Nephron (organoid): ENCODE results near the gene ZDHHC6.

ENCODE experiments used
- H3K27ac Mint-ChIP-seq, 3 experiments: 2 replicates each; pipeline ENCODE4 v1.8.0; 2020; ENCODE audit warnings: mixed read lengths in 3 of 3, mild to moderate bottlenecking in 2 of 3, moderate library complexity in 1 of 3
- H3K27me3 Mint-ChIP-seq: 2 replicates; pipeline ENCODE4 v1.8.0; 2021; ENCODE audit warnings: low read depth, mild to moderate bottlenecking, moderate library complexity, mixed read lengths
- H3K36me3 Mint-ChIP-seq: 2 replicates; pipeline ENCODE4 v1.8.0; 2020; ENCODE audit warnings: low read depth, mixed read lengths
- H3K4me1 Mint-ChIP-seq: 2 replicates; pipeline ENCODE4 v1.8.0; 2020; ENCODE audit warnings: mixed read lengths
- H3K4me3 Mint-ChIP-seq, 3 experiments: 2 replicates each; pipeline ENCODE4 v1.8.0; 2020; ENCODE audit warnings: mild to moderate bottlenecking in 3 of 3, mixed read lengths in 3 of 3, moderate library complexity in 2 of 3
- H3K9me3 Mint-ChIP-seq: 2 replicates; pipeline ENCODE4 v1.8.0; 2020; ENCODE audit warnings: mixed read lengths
- TF ChIP-seq, protein P1 (sequence below), 3 experiments: fragments of 200-600 bp; sonication (generic); IDR thresholded peaks; one replicate each; pipeline ENCODE4 v1.5.0; 2021; ENCODE audit warnings: antibody characterized with exemption in 3 of 3; ENCODE audit not compliant: unreplicated experiment in 3 of 3

Gene ZDHHC6

DNA sequence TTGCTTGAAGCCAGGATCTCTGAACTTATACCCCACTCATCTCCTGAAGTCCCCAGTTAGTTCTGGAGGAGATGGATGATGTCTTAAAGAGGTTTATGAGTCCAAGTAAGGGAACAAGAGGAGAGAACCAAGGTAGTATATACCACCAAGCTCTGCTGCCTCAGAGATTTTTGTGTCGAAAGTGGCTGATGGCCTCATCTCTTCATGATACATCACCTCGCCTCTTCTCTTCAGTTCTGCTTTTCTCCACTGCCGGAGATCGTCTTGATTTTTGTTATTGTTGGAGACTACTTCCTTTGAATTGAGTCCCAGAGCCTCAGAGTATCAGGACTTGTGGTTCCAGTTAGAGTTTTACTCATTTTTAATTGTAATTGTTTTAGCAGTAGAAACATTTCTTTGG, 2.2 kb upstream of the ZDHHC6 start:
- H3K4me1 Mint-ChIP-seq: peaks cover 13% of the 10 kb centered on the region
- peaks cover 24% of the 10 kb centered on the region for H3K36me3 Mint-ChIP-seq
- H3K4me3 Mint-ChIP-seq: peak overlapping the region; percentile 91 to 93 (median 93)
- peak overlapping the region; percentile 35 to 91 (median 46) for H3K27ac Mint-ChIP-seq
- TF ChIP-seq, protein P1, sequence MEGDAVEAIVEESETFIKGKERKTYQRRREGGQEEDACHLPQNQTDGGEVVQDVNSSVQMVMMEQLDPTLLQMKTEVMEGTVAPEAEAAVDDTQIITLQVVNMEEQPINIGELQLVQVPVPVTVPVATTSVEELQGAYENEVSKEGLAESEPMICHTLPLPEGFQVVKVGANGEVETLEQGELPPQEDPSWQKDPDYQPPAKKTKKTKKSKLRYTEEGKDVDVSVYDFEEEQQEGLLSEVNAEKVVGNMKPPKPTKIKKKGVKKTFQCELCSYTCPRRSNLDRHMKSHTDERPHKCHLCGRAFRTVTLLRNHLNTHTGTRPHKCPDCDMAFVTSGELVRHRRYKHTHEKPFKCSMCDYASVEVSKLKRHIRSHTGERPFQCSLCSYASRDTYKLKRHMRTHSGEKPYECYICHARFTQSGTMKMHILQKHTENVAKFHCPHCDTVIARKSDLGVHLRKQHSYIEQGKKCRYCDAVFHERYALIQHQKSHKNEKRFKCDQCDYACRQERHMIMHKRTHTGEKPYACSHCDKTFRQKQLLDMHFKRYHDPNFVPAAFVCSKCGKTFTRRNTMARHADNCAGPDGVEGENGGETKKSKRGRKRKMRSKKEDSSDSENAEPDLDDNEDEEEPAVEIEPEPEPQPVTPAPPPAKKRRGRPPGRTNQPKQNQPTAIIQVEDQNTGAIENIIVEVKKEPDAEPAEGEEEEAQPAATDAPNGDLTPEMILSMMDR (IDR thresholded peaks at IDR 0.05; ENCODE audit: unreplicated experiment in 3 of 3): no peak
- peaks cover 2% of the 10 kb centered on the region for H3K9me3 Mint-ChIP-seq
- no peaks in the 10 kb centered on the region for H3K27me3 Mint-ChIP-seq

DNA sequence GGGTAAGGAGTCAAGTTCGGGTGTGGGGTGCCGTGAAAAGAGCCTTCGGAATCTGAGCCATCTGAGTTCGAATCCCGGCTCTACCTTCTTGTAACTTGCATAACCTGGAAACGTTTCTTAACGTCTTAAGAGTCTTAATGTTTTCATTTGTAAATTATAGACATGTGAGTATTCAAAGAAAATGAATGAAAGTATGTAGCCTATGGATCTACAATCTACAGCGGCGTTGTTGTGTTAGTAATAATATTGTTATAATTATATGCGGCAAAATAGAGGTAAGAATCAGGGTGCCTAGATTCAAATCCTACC, 860 bp upstream of the ZDHHC6 start:
- Mint-ChIP-seq H3K27me3 (no peaks in the 10 kb centered on the region), H3K27ac (peak overlapping the region; percentile 74 to 91 (median 91)), H3K4me3 (peak overlapping the region; percentile 91 to 93 (median 93)), H3K4me1 (peaks cover 13% of the 10 kb centered on the region), H3K9me3 (no peaks in the 10 kb centered on the region), H3K36me3 (peaks cover 17% of the 10 kb centered on the region)
- TF ChIP-seq, protein P1 (IDR thresholded peaks at IDR 0.05; ENCODE audit: unreplicated experiment in 3 of 3): no peak

DNA sequence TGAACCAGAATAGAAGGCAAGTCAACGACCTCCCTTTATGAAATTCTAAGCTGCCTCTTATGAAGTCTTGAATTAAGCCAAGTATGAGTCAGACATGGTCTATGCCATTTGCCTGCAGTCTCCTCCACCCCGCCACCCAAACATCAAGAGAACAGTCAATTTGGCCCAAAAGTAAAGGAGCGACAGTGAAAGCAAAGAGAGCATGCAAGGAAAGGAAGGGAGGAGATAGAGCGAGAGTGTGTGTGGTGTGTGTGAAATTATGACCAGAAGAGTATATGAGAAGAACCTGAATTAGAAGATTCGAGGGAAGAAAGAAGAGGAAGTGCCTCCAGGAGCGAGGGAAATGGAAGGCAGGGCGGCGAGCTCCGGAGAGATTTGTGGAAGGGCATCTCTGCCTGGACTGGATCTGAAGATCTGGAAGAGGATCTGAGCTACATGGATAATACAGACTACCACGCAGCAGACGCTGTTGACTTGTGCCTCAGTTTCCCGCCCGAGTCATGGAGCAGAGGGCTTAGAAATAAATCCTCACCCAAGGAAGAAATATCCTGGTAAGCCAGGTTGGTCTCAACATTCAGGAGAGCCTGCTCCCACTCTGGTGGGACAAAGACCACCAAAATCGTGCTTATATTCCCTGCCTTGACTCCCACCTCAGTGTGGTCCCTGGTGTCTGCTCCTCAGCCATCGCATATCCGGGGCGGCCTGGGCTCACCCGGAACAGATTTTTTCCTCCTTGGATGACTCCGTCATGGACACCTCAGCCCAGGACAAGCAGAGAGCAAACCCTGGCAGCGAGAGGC, 459 bp downstream of the ZDHHC6 start:
- Mint-ChIP-seq H3K27me3 (no peaks in the 10 kb centered on the region), H3K36me3 (peaks cover 24% of the 10 kb centered on the region)

DNA sequence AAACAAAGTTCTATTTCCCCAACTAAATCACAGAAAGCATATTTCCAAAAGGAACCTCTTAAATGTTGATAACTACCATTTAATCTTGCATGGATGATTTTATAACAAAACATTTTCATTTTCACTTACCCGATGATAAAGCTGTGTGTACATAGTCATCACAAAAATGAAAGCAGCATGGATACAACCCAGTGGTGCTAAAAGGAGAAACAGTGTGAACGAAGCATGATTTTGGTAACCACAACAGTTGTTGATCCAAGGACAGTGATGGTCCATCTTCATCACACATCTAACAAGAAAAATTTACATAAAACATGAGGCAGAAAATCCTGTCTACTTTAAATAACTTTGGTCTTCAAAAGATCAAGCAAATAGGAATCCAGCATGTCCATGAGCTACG, 4.7 kb downstream of the ZDHHC6 start:
- no peaks in the 10 kb centered on the region for H3K27me3 Mint-ChIP-seq
- TF ChIP-seq, protein P1 (IDR thresholded peaks at IDR 0.05; ENCODE audit: unreplicated experiment in 3 of 3): no peak
- no peaks in the 10 kb centered on the region for H3K9me3 Mint-ChIP-seq
- peaks cover 32% of the 10 kb centered on the region for H3K36me3 Mint-ChIP-seq
- H3K4me1 Mint-ChIP-seq: peaks cover 4% of the 10 kb centered on the region
- H3K27ac Mint-ChIP-seq: no peak overlapping the region
- no peak overlapping the region for H3K4me3 Mint-ChIP-seq

More for the DNA sequence above, 459 bp downstream of the ZDHHC6 start:
- H3K4me1 Mint-ChIP-seq: peaks cover 13% of the 10 kb centered on the region
- TF ChIP-seq, protein P1 (IDR thresholded peaks at IDR 0.05; ENCODE audit: unreplicated experiment in 3 of 3): peak in 1 of 3 experiments; percentile 6
- peak overlapping the region; percentile 74 to 91 (median 91) for H3K27ac Mint-ChIP-seq
- H3K4me3 Mint-ChIP-seq: peak overlapping the region; percentile 91 to 93 (median 93)
- no peaks in the 10 kb centered on the region for H3K9me3 Mint-ChIP-seq

DNA sequence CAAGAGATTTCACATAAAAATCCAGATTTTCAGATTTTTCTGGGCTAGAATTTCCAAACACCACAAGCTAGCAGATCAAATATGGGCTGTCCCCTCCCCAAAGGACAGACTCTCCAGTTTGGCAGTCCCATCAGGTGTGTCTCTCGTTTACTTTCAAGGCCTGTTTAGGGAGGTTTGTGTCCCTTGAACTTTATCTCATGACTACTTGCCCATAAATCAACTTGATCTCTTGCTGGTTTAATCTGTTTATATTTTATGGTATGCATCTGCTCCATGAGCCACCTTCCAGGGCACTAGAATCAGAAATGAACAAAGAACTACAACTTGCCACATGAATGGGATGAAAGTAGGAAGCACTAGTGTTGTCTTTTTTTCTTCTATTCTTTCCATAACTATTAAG, 5.2 kb downstream of the ZDHHC6 start:
- no peaks in the 10 kb centered on the region for H3K27me3 Mint-ChIP-seq
- peaks cover 4% of the 10 kb centered on the region for H3K4me1 Mint-ChIP-seq
- TF ChIP-seq, protein P1 (IDR thresholded peaks at IDR 0.05; ENCODE audit: unreplicated experiment in 3 of 3): no peak
- no peak overlapping the region for H3K27ac Mint-ChIP-seq
- H3K4me3 Mint-ChIP-seq: no peak overlapping the region
- peaks cover 32% of the 10 kb centered on the region for H3K36me3 Mint-ChIP-seq
- H3K9me3 Mint-ChIP-seq: no peaks in the 10 kb centered on the region

DNA sequence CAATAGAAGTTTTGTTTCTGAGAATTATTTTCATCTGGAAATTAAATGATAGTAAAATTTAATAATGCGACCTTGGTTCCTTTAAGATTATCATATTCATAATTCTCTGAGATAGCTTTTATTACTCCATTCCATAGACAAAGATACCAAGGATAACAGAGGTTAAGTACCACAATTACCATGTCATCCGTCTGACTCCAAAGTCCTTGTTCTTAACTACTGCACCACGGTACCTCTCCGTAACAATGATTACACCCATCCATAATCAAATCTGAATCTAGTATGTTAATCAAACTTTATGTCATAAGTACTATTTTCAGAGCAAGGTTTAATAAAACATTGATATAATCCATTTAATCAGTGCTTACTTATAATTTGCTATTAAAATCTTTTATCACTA, 8.4 kb downstream of the ZDHHC6 start:
- no peaks in the 10 kb centered on the region for H3K27me3 Mint-ChIP-seq
- TF ChIP-seq, protein P1 (IDR thresholded peaks at IDR 0.05; ENCODE audit: unreplicated experiment in 3 of 3): no peak
- no peak overlapping the region for H3K4me3 Mint-ChIP-seq
- H3K4me1 Mint-ChIP-seq: no peaks in the 10 kb centered on the region
- no peaks in the 10 kb centered on the region for H3K9me3 Mint-ChIP-seq
- peaks cover 42% of the 10 kb centered on the region for H3K36me3 Mint-ChIP-seq
- H3K27ac Mint-ChIP-seq: no peak overlapping the region
